DMS153 (cell line): ENCODE measurements around the gene LRRIQ3.
"Not testable (repeated sequence)": the region's sequence is repeated elsewhere in the genome, so short reads cannot be mapped to it uniquely, and the experiment has no call there.

ENCODE experiments used
- DNase-seq: peaks from one replicate; lab custom pipeline; 2025; lab: John Stamatoyannopoulos, UW

The LRRIQ3 gene, protein sequence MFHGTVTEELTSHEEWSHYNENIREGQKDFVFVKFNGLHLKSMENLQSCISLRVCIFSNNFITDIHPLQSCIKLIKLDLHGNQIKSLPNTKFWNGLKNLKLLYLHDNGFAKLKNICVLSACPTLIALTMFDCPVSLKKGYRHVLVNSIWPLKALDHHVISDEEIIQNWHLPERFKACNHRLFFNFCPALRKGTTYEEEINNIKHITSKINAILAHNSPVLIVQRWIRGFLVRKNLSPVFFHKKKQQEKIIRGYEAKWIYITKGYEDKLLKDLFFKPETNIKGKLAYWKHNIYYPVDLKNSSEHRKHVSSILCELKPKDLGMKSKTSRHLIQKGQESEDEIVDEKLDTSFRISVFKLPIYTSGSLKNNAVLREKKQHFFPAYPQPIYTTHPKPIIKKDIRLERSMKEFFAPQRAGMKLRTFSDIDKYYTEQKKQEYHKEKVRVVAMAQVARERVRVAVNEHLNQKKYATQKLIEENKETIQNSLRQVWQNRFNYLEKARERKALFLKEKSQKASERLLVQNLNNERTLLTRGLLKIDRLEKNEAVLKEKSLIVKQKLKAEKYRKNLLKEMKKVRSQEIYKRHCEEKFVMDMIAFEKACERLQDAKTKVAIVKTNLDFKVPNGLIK

GRCh38 chr1:74197657-74198552 is at the start of gene LRRIQ3, which contains the start of gene FPGT:
Gene LRRIQ3 (minus strand): TSS chr1:74198176. CDS start chr1:74183684, 14,492 bp downstream.
Gene FPGT (plus strand): TSS chr1:74198242. CDS start chr1:74198279, 37 bp downstream.
- peak; percentile 91 for DNase-seq

DNA sequence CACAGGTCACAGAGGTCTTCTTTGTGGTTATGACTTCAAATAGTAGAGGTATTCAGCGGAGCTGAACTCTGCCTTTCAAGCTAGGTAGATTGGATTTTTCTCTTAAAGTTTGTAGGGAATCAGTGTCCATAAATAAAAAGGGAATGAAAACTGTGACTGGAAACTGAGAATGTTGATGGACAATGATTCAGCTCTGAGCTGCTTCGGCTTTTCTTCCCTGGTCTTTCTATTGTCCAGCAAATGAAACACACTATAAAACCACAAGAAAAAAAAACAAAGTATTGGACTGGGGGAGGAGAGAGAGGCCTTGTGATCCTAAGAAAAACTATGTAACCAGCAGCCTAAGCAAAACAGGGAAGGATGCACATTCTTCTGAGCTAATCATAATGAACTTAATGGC is 48.3 kb upstream of the LRRIQ3 start:
- DNase-seq, result no peak

- no peak for DNase-seq
These were observed 47.3 kb upstream of the LRRIQ3 start for GRCh38 chr1:74245168-74245772.

- DNase-seq, result no peak
These were observed 39.8 kb upstream of the LRRIQ3 start for GRCh38 chr1:74237787-74238186.

- no peak for DNase-seq
These were observed 39.1 kb upstream of the LRRIQ3 start for GRCh38 chr1:74237035-74237434.

GRCh38 chr1:74236440-74236839 is 38.5 kb upstream of the LRRIQ3 start:
- DNase-seq, result no peak

DNA sequence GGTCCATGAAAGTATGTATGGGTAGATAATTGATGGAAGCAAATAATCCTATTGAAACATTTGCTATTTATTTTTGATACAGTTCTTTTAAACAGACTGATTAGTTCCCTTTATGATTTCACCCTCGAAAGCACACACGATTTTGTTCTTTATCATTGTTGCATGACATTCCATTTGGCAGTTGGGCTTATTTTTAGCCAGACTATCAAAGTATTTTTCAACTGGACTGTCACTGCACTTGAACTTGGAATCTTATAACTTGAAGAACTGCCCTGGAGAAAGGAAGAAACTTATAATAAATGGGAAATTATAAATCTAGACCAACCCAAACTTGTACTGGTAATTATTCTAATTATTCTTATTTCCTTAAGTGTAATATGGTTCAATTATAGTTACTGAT is 37.2 kb upstream of the LRRIQ3 start, which contains the start of gene TNNI3K:
Gene TNNI3K, plus strand, starts transcription at position 235 of the 400 bp plus-strand sequence. Its CDS starts 65 bp downstream, at position 300.
- no peak for DNase-seq

DNA sequence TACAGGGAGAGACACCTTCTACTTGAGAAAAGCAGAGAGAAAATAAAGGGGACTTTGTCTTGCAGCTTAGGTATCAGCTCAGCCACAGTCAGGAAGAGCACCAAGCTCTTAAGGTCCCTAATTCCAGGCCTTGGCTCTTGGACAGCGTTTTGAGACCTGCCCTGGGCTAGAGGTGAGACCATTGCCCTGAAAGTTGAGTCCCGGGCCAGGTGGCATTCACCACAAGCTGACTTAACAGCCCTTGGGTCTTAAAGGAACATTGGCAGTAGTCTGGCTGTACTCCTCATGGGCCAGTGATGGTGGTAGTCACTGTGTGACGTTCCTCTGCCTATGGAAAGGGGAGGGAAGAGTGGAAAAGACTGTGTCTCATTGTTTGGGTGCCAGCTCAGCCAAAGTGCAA is 25.5 kb upstream of the LRRIQ3 start:
- no peak for DNase-seq

GRCh38 chr1:74222701-74223100 is 24.7 kb upstream of the LRRIQ3 start:
- DNase-seq, result no peak

- no peak for DNase-seq
These were observed 17.3 kb upstream of the LRRIQ3 start for GRCh38 chr1:74215229-74215628.

GRCh38 chr1:74205266-74205665 is 7.3 kb upstream of the LRRIQ3 start:
- no peak for DNase-seq

- no peak for DNase-seq
These were observed 1.5 kb upstream of the LRRIQ3 start for GRCh38 chr1:74199504-74199903.

GRCh38 chr1:74197255-74197654 is 721 bp downstream of the LRRIQ3 start:
- DNase-seq, result no peak

- DNase-seq, result no peak
These were observed 2.6 kb downstream of the LRRIQ3 start for GRCh38 chr1:74195339-74195738.

DNA sequence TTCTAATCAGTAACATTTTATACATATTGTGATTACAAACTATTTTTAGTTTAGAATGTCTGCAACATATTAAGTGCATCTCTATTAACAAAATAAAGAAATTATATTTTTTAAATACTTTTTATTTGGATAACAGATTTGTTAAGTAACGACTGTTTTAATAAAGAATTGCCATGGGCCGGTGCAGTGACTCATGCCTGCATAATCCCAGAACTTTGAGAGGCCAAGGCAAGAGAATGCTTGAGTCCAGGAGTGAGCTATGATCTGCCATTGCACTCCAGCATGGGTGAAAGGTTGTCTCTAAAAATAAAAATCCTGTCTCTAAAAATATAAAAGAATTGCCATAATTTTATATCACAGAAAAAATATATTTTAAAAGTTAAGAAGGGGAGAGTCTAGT is 4.1 kb downstream of the LRRIQ3 start:
- no peak for DNase-seq

GRCh38 chr1:74180490-74180889 is 17.5 kb downstream of the LRRIQ3 start:
- DNase-seq, result no peak

GRCh38 chr1:74174423-74174822 is 23.6 kb downstream of the LRRIQ3 start:
- DNase-seq, result not testable (repeated sequence)

- no peak for DNase-seq
These were observed 35.6 kb downstream of the LRRIQ3 start for GRCh38 chr1:74162333-74162732.

GRCh38 chr1:74161497-74161896 is 36.5 kb downstream of the LRRIQ3 start:
- no peak for DNase-seq

GRCh38 chr1:74160046-74160445 is 37.9 kb downstream of the LRRIQ3 start:
- no peak for DNase-seq

DNA sequence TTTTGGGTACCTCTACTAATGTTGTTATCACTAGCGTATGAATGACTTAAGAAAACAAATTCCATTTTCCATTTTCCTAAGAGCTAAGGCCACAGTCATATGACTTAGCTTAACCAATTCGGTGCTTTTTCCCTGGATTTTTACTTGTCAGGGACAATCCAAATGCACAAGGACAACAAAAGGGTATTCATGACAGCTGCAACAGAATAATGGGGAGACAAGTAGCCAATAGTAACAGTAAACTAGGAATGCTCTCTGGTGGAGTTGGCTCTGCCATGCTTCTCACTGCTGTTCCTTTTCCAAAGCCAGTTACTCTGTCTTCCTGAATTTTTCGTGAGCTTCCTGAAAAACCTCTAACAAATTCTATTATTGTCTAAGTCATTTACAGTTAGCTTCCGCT is 52.9 kb downstream of the LRRIQ3 start:
- DNase-seq, result no peak

DNA sequence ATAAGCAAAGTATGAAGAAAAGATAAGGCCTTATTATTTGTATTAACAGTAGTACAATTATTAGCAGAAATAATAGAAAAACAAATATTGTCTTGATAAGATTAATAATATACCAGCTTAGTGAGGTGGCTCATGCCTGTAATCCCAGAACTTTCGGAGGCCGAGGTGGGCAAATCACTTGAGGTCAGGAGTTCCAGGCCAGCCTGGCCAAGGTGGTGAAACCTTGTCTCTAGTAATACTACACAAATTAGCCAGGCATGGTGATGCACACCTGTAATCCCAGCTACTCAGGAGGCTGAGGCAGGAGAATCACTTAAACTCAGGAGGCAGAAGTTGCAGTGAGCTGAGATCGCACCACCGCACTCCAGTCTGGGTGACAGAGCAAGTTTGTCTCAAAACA is 80.6 kb downstream of the LRRIQ3 start:
- not testable (repeated sequence) for DNase-seq
